ENCODE results near the gene LGR6.
A peak's percentile ranks its signal among the peaks of the same experiment; 100 is the strongest.

DNA sequence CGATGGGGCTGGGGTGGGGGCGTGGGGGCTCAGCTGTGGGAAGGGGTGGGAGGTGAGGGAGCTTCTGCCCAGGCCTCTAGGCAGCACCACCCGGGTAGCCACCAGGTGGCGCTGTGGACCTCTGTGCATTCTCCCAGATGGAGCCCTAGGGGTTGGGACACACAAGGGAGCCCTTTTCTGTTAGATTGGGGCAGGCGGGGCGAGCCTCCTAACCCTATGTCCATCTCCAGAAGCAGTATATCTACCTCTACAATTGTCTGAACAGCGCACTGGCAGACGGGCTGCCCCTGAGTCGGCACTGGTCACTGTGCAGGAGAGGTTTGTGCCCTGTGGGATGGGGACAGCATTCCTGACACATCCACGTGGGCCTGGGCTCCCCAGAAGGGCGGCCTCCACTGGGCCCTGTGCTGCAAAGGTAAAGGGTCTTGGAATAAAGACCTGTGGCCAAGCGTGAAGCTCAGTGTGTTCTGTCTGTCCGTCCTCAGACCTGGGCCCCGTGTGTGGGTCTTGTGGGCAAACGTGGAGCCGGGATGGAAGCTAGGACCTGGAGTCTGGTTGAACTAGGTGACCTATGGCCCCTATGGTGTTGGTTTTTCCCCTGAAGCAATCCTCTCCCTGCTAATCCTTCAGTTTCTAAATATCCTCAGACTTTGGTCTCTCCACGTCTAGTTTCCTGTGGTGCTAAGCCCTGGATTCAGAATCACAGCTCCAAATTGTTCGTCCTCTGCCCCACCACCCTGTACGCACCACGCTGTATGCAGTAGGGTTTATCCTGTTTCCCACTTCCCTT is 4.4 kb upstream of the LGR6 start:
- TF ChIP-seq, protein P1, sequence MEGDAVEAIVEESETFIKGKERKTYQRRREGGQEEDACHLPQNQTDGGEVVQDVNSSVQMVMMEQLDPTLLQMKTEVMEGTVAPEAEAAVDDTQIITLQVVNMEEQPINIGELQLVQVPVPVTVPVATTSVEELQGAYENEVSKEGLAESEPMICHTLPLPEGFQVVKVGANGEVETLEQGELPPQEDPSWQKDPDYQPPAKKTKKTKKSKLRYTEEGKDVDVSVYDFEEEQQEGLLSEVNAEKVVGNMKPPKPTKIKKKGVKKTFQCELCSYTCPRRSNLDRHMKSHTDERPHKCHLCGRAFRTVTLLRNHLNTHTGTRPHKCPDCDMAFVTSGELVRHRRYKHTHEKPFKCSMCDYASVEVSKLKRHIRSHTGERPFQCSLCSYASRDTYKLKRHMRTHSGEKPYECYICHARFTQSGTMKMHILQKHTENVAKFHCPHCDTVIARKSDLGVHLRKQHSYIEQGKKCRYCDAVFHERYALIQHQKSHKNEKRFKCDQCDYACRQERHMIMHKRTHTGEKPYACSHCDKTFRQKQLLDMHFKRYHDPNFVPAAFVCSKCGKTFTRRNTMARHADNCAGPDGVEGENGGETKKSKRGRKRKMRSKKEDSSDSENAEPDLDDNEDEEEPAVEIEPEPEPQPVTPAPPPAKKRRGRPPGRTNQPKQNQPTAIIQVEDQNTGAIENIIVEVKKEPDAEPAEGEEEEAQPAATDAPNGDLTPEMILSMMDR (IDR thresholded peaks at IDR 0.05), result peak; percentile 49 to 90 (median 62)
- TF ChIP-seq POLR2A (IDR thresholded peaks at IDR 0.05), result no peak
